GM19372 (cell line): ENCODE results near the gene NUP85.
"Not testable (repeated sequence)": the region's sequence is repeated elsewhere in the genome, so short reads cannot be mapped to it uniquely, and the experiment has no call there.

Experiments
- ATAC-seq: cut with Tn5 transposase; IDR thresholded peaks from one replicate; pipeline ENCODE4 v1.9.1; 2021; ENCODE audit warnings: mild to moderate bottlenecking, low read depth, moderate library complexity; ENCODE audit not compliant: unreplicated experiment

NUP85 gene, protein sequence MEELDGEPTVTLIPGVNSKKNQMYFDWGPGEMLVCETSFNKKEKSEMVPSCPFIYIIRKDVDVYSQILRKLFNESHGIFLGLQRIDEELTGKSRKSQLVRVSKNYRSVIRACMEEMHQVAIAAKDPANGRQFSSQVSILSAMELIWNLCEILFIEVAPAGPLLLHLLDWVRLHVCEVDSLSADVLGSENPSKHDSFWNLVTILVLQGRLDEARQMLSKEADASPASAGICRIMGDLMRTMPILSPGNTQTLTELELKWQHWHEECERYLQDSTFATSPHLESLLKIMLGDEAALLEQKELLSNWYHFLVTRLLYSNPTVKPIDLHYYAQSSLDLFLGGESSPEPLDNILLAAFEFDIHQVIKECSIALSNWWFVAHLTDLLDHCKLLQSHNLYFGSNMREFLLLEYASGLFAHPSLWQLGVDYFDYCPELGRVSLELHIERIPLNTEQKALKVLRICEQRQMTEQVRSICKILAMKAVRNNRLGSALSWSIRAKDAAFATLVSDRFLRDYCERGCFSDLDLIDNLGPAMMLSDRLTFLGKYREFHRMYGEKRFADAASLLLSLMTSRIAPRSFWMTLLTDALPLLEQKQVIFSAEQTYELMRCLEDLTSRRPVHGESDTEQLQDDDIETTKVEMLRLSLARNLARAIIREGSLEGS

DNA sequence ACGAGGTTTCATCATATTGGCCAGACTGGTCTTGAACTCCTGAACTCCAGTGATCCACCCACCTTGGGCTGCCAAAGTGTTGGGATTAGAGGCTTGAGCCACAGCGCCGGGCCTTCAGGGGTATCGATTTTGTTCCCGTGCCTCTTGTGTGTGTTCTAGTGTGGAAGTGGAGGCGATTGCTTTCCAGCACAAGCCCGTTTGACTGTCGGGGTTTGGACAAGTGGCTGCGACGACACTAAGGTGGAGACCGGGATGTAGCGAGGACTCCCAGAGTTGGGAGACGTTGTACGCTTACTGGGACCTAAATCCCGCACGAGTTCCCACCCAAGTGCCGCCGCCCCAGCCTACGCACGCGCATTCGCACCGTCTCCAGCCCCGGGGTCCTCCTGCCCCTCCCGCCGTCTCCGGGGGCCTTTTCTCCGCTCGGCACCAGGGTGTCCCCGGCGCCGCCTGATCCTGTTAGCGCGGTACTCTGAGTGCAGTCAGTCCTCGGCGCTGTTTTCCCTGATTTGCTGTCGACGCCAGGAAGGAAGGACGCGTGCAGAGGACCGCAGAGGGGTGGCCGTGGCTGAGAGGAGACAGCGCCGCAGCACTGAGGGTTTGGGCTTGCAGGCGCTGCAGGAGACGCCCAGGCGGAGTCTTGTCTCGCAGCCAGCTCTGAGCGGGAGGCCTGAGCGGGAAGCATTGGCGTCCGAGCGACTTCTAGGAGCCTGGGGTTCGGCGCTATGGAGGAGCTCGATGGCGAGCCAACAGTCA, at the start of gene NUP85:
Gene NUP85 (plus strand): TSS at position 643 of the 756 bp plus-strand sequence. CDS start 83 bp downstream, at position 726.
- peak; percentile 71 for ATAC-seq

DNA sequence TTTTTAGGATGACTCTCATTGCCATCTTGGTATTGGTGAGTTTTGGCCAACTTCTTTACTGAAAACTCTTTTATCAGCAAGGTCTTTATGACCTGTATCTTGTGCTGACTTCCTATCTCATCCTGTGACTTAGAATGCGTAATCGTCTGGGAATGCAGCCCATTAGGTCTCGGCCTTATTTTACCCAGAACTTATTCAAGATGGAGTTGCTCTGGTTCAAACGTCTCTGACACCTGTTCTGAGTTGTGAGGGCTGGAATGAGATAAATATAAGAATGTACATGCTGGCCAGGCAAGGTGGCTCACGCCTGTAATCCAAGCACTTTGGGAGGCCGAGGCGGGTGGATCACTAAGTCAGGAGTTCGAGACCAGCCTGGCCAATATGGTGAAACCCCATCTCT, 47.0 kb upstream of the NUP85 start:
- ATAC-seq, result not testable (repeated sequence)

DNA sequence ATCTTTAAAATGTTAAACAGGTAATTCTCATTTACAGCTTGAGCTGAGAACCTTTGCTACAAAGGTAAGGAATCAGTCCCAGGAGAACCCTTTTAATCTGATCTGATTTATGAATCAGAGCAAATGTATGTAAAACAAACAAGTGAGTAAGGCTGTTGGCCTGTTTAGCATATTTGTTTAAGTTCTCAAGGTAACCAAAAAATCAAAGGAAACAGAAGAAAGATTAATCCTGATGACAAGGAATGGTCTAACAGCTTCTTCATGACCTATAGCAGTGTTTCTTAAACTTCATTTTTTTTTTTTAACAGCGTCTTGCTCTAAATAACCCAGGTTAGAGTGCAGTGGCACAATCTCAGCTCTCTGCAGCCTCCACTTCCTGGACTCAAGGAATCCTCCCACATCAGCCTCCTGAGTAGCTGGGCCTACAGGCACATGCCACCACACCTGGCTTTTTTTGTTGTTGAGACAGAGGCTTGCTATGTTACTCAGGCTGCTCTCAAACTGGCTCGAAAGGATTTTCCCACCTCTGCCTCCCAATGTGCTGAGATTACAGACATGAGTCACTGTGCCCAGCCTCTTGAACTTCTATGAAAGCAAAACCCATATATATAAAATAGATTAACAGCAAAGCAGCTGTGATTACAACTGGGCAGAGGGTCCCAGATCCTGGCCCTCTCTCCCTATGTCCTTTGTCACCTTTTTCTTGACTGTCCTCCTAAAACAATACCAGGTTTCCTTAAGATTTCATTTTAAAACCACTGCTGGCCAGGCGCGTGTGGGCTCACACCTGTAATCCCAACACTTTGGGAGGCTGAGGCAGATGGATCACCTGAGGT, 46.1 kb upstream of the NUP85 start:
- no peak for ATAC-seq

DNA sequence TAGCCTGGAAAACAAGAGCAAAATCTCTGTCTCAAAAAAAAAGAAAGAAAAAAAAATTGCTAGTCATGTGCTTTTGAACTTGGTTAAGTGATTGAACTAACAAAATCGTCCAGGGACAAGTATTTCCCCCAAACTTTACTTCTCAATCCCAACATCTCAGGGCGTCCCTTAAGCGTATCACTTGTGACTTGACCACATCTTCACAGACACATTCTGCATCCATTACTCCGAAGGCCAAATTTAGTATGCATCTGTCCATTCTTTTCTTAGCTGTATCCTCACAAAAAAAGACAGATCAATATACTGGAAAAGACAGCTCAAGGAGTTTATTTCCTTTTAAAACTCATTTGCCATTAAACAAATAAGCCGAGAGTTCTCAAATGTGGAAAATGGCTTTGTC, 45.3 kb upstream of the NUP85 start:
- ATAC-seq, result no peak

DNA sequence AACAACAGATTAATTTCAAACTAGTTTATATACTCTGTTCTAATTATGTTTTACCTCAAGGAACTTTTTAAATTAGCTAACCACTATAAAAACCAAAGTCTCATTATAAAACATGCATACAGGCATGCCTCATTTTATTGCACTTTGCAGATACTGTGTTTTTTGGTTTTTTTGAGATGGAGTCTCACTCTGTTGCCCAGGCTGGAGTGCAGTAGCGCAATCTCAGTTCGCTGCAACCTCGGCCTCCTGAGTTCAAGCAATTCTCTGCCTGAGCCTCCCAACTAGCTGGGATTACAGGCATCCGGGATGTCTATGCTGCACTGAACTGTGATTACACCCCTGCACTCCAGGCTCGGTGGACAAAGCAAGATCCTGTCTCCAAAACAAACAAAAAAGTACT, 42.4 kb upstream of the NUP85 start:
- no peak for ATAC-seq

DNA sequence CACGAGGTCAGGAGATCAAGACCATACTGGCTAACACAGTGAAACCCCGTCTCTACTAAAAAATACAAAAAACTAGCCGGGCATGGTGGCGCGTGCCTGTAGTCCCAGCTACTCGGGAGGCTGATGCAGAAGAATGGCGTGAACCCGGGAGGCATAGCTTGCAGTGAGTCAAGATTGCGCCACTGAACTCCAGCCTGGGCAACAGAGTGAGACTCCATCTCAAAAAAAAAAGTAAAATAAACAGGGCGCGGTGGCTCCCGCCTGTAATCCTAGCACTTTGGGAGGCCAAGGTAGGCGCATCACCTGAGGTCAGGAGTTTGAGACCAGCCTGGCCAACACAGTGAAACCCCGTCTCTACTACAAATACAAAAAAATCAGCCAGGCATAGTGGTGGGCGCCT, 40.9 kb upstream of the NUP85 start:
- ATAC-seq, result not testable (repeated sequence)

DNA sequence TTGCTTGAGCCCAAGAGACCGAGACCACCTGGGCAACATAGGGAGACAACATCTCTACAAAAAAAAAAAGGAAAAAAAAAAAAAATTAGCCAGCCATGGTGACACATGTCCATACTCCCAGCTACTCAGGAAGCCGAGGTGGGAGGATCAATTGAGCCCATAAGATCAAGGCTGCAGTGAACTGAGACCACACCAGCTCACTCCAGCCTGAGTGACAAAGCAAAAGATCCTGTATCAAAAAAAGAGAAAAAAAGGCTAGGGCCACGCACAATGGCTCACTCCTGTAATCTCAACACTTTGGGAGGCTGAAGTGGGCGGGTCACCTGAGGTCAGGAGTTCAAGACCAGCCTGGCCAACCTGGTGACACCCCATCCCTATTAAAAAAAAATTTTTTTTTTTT, 36.5 kb upstream of the NUP85 start:
- ATAC-seq, result no peak

DNA sequence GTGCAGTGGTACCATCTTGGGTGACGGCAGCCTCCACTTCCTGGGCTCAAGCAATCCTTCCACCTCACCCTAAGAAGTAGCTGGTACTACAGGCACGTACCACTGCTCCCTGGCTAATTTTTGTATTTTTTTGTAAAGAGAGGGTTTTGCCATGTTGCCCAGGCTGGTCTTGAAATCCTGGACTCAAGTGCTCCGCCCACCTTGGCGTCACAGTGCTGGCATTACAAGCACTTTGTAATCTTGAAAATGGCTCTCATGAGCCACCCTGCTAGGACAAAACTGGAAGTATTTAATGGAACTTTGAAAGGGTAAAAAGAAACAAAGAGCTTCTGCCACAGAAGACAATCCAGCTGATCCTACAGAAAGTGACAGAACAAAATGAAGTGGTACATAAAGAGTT, 32.0 kb upstream of the NUP85 start:
- ATAC-seq, result no peak

DNA sequence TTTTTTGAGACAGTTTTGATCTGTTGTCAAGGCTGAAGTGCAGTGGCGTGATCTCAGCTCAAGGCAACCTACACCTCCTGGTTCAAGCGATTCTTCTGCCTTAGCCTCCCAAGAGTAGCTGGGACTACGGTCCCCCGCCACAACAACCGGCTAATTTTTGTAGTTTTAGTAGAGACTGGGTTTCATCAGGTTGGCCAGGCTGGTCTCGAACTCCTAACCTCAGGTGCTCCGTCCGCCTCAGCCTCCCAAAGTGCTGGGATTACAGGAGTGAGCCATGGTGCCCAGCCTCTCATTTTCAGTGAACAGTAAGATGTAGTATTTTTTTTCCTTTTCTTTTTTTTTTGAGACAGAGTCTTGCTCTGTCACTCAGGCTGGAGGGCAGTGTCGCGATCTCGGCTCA, 30.5 kb upstream of the NUP85 start:
- ATAC-seq, result no peak

DNA sequence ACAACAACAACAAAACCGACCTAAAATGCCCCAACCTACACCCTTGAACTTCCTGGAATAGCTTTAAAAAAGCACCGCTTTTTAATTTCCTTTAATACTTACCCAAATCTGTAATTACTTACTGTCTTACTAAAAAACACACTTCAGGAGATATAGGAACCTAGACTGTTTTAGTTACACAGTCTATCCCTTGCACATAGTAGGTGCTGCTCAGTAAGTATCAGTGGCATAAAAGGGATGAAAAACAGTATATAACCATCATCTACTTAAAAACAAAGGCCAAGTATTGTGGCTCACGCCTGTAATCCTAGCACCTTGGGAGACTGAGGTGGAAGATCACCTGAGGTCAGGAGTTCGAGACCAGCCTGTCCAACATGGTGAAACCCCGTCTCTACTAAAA, 28.9 kb upstream of the NUP85 start:
- ATAC-seq, result no peak

DNA sequence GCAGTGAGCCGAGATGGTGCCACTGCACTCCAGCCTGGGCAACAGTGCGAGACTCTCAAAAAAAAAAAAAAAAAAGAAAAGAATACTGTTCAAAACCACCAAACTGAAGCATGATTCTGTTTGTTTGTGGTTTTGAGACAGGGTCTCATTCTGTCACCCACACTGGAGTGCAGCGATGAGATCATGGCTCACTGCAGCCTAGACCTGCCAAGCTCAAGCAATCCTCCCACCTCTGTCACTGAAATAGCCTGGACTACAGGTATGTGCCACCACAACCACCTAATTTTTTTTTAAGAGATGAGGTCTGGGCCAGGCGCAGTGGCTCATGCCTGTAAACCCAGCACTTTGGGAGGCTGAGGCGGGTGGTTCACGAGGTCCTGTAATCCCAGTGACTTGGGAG, 27.0 kb upstream of the NUP85 start:
- no peak for ATAC-seq

DNA sequence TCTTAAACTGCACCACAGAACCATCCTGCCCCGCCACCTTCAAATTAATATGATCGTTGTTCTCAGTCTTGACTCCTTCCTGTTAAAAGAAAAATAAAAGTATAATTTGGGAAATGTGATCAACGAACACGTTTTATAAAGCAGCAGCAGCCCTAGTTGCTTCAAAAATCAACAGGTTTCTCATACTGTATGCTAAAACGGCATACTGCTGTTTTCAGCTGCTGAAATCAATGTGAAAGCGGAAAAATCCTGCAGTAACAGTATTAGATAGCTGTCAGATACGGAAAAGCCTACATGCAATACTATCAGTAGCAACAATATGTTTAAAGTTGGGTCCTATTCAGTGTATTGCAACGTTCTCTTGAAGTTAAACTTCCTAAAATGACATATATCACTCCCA, 24.4 kb upstream of the NUP85 start:
- no peak for ATAC-seq

DNA sequence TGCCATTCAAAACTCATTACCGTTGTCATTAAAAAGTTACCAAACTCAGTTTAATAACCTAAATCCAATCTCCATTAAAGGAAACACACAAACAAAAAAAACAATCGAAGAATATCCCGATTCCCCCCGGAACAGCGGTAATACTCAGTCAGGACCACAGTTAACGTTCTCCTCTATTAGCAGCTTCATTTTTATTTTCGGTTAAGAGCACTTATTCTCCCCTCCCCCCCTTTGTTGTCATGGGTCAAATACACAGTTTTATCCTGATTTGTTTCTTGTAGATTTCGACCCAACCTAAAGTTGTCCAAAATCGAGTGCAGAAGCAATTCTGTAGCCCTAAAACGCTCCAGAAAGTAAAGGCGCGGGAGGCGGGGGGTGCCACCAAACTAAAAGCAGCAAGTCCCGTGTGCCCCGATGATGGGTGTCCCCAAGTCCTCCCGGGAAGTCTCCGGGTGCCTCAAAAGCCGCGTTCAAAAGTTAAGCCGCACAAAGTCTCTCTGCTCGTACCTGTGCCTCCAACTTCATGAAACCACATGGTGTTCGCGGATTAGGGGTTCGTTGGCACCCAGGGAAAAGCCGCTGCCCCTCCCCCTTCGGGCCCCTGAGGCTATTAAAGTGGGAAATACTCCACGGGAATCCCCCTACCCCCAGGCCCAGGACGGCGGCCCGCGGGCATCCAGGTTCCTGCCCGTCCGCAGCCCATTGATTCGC, 23.7 kb upstream of the NUP85 start:
- peak; percentile 2 for ATAC-seq

DNA sequence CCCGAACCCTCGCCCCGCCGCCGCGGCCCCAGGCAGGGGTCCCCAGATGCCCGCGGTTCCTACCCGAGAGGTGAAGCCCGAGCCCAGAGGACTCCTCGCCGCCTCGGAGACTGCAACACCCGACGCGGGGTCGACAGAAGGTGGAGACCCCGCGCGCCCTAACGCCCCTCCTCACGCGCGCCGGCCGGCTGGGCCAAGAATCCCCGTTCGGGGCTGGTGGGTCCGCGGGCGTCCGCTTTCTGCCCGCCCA, 23.2 kb upstream of the NUP85 start:
- no peak for ATAC-seq

DNA sequence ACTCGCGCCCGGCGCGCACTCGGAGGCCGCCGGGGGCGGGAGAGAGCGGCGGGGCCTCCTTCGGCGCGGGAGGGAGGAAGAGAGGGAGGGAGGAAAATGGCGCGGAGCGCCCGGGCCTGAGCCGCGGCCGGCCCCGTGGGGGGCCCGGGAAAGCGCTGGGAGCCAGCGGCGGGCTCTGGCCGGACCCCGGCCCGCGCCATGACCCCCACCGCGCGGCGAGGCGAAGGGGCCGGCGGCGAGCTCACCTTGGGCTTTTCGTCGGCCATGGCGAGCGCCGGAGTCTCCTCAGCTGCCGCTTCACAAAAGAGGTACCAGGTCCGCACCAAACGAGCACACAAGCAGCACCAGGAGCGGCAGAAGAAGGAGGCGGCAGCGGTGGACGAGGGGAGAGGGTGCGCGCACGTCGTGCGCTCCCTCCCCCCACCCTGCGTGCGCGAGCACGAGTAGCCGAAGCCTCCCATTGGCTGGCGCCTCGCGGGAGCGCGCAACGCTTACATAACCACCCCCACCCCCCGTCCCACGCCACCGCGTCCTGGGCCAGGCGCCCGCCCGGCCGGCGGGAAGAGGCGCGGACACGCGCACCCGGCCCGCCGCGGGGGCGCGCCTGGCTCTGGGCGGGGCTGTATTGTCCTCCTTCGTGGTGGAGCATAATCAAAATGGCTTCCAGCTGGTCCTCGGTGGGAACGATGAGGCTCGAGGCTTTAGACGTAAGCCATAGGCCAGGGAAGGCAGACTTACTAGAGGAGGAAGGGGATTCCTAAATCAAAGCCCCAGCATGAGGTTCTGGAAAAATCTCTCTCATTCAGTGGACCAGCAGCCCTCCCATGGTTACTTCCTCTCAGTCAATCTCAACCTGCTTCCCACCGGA, 22.7 kb upstream of the NUP85 start, which contains the start of gene SUMO2:
Gene SUMO2 (minus strand): TSS at position 391 of the 868 bp plus-strand sequence. CDS start 125 bp downstream, at position 266.
- ATAC-seq, result peak; percentile 75

DNA sequence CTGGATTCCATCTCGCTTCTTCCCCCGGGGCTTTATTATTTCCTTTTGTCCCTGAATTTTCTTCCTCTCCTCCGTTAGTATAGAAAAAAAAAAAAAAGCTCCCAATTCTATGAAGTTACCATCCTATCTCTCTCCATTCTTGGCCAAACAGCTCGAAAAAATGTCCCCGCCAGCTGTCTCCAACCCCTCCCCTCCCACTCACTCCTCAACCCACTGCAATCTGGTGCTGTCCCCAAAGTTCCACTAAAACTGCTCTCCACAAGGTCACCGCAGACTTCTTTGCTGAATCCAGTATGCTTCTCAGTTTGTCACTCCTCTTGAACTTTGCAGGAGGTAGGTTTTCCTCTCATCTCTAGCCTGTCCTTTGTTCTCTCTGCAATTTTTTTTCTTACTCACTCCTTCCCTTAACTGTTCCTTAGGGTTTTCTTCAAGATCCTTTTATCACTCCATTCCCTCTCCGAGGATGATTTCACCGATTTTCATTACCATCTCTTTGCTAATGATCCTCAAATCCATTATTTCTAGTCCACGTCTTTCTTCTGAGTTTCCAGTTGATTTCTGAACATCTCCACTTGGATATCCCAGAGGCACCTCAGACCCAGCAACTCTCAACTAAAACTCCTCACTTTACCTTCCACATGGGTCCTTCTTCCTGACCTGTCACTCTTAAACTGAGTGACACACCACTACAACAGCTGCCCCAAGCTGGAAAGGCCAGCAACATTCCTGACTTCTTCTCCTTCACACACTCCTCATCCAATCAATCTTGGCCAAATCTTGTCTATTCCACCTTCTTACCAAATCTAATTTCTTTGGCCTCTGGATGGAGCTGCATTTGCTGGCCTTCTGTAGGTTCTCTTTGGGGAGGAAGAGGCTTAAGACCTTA, 21.2 kb upstream of the NUP85 start:
- no peak for ATAC-seq

DNA sequence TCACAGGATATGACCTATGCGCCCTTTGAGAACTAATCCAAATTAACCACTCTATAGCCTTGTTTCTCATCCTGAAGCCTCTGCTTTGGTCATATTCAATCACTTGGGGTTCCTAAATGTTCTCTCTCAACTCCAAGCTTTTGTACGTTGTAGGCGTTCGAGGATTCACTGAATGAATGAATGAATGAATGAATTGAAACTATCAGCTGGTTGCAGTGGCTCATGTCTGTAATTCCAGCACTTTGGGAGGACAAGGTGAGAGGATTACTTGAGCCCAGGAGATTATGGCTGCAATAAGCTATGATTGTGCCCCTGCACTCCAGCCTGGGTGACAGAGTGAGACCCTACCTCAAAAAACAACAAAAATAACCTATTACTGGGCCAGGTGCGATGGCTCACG, 16.9 kb upstream of the NUP85 start:
- no peak for ATAC-seq

DNA sequence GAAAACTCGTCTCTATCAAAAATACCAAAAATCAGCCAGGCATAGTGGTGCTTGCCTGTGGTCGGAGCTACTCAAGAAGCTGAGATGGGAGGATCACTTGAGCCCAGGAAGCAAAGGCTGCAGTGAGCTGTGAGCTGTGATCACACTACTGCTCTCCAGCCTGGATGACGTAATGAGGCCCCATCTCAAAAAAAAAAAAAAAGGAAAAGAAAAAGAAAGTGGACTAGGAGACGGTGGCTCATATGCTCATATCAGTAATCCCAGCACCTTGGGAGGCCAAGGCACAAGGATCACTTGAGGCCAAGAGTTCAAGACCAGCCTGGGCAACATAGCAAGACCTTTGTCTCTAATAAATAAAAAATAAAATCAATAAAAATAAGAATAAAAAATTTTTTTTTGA, 13.9 kb upstream of the NUP85 start:
- ATAC-seq, result no peak
